ENCODE measurements around the gene PPP1R12A. TPM values are rescaled to one million over a fixed set of nuclear protein-coding genes. Genes with fewer than 3 reads are reported as not detected.
"Not testable (repeated sequence)": the region's sequence is repeated elsewhere in the genome, so short reads cannot be mapped to it uniquely, and the experiment has no call there.

The PPP1R12A gene
- total RNA-seq, 1 donor from 2014 or later: 38.8 TPM

DNA sequence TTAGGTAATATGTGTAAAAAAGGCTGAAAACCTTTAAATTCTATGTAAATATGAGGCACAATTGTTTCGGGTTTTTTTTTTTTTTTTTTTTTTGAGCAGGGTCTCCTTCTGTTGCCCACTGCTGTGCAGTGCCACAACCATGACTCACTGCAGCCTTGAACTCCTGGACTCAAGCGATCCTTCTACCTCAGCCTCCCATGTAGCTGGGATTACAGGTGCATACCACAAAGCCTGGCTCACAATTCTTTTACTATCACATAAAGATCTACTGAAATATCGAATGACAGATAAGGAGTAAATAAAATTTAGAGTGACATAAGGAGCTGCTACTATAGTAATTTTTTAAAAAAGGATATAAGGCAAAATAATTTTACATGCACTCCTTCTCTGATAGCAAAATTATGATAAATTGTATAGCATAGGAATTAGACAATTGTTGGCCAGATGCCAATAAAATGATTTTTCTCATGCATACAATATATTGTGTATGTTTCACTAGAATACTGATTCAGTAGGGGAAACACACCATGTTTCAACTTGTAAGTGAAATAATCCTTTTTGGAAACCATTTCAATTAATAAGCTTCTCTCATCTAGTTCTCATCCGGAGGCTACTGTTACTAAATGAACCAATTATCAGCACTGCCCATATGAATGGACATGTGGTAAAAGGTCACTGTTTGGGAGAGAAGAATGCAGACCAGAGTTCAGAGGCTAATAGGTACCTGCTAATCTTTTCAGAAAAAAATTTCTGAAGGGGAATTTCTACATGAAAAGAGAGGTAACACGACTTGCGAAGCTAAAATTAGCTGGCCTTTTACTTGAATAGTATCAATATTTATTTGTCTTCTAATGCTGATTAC is 108.4 kb downstream of the PPP1R12A start:
- intact Hi-C loops (cut with DNase I): loop anchor here (10.0 kb wide), 1 partner anchor 108 kb away; the partner anchor contains the start of gene PPP1R12A
- ATAC-seq (ENCODE audit: poor library complexity) (no peak), DNase-seq (no peak)

DNA sequence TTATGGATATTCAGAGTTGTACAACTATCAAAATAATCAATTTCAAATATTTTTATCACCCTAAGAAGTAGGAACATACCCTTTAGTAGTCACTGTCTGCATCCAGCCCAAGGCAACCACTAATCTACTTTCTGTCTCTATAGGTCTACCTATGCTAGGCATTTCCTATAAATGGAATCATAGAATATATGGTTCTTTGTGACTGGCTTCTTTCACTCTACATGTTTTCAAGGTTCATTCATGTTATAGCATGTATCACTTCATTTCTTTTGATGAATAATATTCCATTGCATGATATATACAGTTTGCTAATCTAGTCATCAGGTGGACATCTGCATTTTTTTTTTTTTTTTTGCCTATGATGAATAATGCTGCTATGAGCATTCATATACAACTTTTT is 112.4 kb downstream of the PPP1R12A start:
- ATAC-seq (ENCODE audit: poor library complexity) (no peak), DNase-seq (no peak)
- intact Hi-C loops (cut with DNase I): loop anchor here (10.0 kb wide), 1 partner anchor 112 kb away; the partner anchor contains the start of gene PPP1R12A

DNA sequence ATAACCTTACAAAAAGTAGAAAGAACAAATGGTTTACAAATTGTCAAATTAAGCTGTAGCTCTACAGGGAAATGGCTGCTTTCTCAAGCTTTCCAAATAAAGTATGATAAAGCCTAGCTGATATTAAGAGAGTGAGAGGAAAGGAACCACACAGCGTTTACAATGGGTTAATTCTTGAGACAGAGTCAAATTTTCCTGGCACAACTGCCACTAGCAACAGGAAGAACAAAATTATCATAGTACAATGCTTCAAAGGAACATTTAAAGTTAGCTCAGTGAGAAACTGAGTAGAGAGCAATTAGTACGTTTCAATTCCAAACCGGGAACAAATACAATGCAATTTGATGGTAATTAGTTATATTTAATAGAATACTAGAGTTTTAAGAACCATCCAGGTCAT is 116.0 kb downstream of the PPP1R12A start:
- intact Hi-C loops (cut with DNase I): no loop called here
- ATAC-seq (ENCODE audit: poor library complexity): peak; percentile 78
- DNase-seq: no peak

DNA sequence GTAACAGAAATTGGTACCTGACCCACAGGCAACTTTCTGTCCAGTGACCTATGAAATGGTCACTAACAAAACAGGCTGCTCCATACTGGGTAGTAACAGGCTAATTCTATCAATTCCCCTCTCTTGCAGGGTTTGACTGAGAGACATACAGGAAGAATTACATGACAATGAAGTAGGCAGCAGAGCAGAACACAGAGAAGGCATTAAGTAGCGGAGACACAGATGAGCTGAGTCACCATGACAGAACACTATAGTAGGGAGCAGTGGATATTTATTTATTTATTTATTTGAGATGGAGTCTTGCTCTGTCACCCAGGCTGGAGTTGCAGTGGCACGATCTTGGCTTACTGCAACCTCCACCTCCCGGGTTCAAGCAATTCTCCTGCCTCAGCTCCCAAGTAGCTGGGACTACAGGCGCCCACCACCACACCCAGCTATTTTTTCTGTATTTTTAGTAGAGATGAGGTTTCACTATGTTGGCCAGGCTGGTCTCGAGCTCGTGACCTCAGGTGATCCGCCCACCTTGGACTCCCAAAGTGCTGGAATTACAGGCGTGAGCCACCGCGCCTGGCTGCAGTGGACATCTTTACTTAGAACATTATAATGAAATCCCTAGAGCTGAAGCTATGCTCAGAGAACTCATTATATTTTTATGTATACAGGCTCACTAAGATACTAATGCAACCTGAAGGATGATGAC is 150.4 kb downstream of the PPP1R12A start:
- intact Hi-C loops (cut with DNase I); ATAC-seq (ENCODE audit: poor library complexity); DNase-seq: not testable (repeated sequence)

DNA sequence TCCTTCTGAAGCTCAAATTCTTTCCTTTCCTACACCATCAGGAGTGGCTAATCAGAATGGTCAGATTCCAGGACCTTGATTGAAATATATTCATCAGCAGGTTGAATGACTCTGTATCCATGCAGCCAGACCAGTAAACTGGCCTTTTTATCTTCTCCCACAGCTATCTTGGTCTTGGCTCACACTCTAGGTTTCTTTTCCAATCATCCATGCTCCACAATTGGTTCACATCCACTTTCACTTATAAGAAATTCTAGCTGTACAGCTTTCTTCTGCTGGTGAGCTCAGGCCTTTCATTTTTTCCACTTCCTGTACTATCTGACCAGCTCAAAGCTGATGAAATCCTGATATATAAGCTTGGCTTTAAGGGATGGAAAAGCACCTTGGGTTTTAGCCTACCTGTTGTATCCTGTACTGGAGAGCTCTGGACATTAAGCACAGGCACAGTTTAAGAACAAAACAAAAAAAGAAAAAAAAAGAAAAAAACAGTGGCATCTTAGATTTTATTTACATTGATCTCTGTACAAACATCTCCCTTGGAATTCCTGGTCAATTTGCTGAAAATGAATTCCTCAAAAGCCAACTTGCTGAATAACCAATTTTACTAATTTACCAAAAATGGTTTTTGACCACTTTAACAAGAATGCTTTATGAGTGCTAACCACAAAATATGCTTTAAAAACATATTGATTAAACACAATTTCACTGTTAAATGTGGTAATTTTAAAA is 152.6 kb downstream of the PPP1R12A start:
- peak; percentile 86 for ATAC-seq (ENCODE audit: poor library complexity)
- intact Hi-C loops (cut with DNase I): no loop called here
- no peak for DNase-seq

DNA sequence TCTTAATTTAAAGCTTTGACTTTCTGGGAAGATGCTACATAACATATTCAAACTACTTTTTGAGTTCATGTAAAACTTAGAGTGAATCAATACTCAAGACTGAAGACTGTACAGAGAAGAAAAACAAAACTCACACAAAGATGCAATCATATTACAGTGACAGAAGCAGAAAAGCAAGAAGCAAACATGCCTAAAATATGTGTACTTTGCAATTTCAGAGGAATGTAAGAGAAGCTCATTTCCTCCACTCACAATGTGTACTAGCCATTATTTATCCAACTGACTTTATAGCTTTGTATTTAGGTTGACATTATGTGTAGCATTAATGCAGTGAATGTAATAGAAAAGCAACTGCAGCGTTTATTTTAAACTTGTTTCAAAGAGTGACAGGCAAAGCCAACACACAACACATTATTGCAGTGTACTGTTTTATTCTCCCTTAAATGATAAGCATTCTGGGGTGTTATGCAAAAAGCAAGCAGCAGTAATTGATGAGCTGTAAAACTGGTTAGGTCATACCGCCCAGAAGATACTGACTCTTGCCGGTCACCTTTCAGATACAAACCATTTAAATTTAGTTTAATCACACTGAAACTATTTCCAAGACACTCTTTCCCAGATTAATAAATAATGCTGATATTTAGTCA is 156.0 kb downstream of the PPP1R12A start:
- ATAC-seq (ENCODE audit: poor library complexity): no peak
- no peak for DNase-seq
- intact Hi-C loops (cut with DNase I): no loop called here

DNA sequence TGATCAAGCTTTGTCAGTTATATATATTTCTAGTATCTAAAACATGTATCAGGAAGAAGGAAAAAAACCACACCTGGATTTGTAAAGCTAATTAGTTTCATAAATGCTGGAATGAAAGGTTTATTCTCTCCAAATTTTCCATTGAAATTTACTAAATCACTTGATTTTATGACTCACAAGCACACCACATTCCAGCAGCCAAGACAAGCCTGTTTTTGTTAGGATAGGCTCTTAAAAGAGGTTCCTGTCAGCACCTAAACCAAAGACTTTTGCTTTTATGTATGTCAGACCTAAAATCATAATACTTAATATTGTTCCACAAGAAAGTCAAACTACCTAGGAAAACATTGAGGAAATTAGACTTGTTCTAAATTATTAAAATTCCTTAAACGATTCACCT is 158.8 kb downstream of the PPP1R12A start:
- intact Hi-C loops (cut with DNase I): no loop called here
- DNase-seq (no peak), ATAC-seq (ENCODE audit: poor library complexity) (peak; percentile 61)

DNA sequence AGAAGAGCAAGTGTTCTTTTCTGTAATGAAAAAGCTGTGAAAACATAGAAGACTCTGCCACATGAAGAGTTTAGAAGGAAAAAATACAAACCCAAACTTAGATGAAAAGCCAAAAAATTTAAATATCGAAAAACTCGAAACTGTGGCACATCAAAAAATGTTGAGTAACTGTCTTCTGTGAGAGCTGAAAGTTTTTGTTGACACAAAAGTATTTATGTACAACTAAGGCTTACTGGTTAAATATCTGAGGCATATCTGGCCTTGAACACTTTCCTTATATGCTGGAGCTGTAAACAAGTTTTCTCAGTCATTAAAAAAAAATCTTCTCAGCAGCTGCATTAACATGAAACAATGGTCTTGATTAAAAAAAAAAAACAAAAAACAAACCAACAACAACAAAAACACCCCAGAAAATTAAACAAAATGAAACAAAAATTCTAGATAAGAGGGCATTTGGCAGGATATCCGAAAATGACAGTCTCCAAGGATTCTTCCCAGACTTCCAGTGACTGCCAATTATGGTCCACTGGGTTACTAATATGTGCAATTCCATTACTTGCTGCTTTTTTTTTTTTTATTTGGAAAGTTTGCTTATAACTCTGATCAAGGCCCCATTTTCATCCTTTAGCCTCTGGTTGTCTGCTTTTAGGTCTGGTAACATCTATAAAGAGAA is 159.4 kb downstream of the PPP1R12A start:
- ATAC-seq (ENCODE audit: poor library complexity) (peak; percentile 77), DNase-seq (no peak)
- intact Hi-C loops (cut with DNase I): no loop called here

DNA sequence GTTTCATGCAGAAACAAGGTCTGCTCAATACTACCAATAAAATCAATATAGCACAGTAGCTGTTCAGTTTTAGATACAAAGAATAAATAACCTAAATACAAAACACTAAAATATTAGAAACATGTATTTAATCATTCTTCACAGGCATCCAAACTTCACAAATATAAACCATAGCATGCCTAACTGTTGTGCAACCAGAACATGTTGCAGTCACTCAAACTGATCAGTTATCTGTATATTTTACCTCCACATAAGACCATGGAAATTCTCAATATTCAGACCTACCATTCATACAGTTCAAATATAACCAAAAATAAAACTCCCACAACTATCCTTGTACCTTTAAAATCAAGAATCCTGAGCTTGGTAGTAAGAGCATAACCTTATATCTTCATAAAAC is 161.0 kb downstream of the PPP1R12A start:
- DNase-seq (no peak), ATAC-seq (ENCODE audit: poor library complexity) (no peak)
- intact Hi-C loops (cut with DNase I): no loop called here

DNA sequence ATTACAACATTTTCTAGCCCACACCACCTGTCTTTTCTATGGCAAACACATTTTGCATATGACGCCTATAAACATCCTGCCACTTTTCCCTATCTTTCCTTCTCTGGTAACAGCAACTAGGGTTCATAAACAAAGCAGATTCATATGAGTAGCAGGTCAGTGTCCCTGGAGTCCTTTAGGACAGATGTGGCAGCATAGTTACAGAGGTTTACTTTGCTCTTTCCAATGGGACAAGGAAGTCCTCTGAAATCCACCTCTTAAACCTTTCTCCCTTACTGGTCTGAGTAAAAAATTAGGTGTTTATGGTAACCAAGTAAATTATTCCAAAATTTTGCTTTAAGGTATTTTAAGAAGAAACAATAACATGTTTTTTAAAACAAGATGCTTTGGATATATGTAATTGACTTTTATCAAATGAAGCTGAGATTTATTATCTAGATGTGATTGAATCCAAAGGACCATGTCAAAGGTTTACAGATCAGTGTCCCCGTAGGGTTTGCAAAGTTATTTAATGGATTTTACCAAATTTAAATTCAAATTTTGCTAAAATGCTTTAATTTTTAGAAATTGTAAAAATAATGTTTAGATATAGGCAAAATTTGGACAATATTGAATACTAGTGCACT is 164.9 kb downstream of the PPP1R12A start:
- ATAC-seq (ENCODE audit: poor library complexity): peak; percentile 63
- intact Hi-C loops (cut with DNase I): no loop called here
- no peak for DNase-seq

DNA sequence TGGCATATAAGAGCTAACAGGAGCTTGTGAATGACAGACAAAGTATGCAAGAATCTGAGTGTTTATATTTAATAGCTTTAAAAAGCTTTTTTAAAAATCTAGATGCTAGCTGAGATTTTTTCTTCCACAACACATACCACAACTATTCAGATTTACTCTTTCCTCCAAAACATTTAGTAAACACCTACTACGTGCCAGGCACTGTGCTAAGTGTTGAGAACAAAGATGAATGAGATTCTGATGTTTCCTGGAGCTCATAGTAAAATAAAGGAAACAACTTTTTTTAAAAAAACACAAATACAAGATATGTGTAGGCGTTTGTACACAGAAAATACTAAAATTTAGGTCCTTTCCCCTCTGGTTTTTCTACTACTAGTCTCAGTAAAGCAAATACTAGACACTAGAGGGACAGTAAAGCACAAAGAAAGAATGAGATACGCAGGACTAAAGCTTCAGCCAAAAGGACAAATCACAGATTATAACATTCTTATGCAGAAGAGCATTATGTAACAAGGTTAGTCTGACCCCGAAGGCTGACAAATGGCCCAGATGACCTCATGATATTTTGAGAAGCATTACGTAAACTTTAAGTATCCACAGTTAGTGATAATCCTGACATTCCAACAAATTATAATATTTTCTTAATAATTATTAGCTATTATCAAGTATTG is 165.6 kb downstream of the PPP1R12A start:
- ATAC-seq (ENCODE audit: poor library complexity) (peak; percentile 93), DNase-seq (no peak)
- intact Hi-C loops (cut with DNase I): no loop called here

DNA sequence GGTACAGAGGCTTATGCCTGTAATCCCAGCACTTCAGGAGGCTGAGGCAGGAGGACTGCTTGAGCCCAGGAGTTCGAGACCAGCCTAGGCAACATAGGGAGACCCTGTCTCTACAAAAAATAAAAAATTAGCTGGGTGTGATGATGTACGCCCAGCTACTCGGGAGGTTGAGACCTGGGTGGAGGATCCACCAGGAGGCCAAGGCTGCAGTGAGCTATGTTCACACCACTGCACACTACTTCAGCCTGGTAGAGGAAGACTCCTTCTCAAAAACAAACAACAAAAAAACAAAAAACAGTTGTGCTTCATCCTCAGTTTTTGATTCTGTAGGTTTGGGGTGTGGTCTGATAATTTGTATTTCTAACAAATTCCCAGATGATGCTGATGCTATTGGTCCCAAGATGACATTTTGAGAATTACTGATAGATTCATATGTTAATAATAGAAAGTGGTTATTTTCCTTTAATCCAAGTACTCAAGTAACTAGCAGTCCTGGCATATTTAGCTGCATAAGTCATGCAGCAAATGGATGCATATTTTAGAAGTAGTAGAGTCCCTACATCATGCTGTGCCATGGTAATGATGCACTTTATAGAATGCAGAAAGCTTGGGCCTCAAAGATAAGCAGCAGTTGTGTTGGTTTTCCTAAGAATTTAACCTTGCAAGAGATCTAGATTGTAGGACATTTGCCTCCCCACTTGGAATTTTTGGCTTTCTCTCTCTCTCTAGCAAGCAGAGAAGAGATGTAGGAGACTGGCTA is 168.0 kb downstream of the PPP1R12A start:
- ATAC-seq (ENCODE audit: poor library complexity): no peak
- intact Hi-C loops (cut with DNase I): no loop called here

DNA sequence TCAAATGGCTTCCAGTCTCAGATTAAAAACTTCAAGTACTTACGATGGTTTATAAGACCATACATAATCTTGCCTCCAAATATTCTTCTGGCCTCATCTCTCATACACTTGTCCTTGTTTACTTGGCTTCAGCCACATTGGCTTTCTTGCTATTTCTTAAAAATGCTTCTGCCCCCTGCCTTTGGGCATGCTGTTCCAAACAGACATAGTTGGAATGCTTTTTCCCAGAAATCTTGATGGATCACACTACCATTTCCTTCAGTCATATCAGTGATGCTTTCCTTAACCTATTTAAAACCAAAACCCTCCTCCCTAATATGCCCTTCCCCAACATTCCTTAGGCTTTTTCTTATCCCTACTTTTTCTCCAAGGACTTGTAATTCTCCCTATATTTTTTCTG is 169.7 kb downstream of the PPP1R12A start:
- DNase-seq (no peak), ATAC-seq (ENCODE audit: poor library complexity) (no peak)
- intact Hi-C loops (cut with DNase I): no loop called here

More for the DNA sequence above, 168.0 kb downstream of the PPP1R12A start:
- DNase-seq: no peak

DNA sequence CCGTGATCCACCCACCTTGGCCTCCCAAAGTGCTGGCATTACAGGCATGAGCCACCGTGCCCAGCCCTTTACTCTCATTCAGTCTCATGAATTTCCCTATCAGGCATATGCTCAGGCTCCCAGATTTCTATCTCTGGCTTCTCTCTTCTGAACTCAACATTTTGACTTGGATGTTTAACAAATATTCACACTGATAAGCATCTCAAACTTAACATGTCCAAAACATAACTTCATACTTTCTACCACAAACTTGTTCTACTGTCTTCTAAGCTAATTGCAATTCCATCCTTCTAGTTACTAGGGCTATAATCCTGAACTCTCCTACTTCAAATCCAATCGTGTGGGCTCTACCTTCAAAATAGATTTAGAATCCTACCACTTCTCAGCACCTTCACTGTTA is 170.3 kb downstream of the PPP1R12A start:
- intact Hi-C loops (cut with DNase I): no loop called here

DNA sequence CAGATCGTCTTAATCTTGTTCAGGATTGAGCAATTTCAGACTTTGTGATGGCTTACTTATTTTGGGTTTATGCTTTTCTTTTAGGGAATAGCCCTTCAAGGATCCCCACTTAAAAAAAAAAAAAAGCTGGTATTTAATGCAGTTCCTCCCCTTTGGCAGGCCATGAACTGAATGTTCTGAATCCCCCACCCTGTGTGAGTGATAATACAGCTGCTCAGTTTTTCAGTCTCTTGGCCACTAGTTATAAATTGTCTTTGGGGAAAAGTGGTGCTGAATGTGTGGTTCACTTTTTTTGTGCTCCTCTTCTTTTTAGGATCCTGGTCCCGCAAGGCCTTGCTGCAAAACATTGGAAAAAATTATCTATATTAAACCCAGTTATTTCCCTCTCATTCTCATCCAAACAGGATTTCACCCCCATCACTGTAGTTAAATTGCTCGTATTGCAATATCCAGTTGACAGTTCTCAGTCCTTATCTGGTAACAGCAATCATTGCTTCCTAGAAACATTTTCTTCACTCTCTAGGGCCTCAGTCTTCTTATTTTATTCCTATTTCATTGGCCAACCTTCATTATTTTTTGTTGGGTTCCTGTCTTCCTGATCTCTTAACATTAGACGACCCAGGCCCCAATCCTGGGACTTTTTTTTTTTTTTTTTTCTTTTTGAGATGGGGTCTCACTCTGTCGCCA is 171.0 kb downstream of the PPP1R12A start:
- ATAC-seq (ENCODE audit: poor library complexity) (peak; percentile 65), DNase-seq (no peak)
- intact Hi-C loops (cut with DNase I): no loop called here

More for the DNA sequence above, 170.3 kb downstream of the PPP1R12A start:
- DNase-seq (no peak), ATAC-seq (ENCODE audit: poor library complexity) (no peak)

DNA sequence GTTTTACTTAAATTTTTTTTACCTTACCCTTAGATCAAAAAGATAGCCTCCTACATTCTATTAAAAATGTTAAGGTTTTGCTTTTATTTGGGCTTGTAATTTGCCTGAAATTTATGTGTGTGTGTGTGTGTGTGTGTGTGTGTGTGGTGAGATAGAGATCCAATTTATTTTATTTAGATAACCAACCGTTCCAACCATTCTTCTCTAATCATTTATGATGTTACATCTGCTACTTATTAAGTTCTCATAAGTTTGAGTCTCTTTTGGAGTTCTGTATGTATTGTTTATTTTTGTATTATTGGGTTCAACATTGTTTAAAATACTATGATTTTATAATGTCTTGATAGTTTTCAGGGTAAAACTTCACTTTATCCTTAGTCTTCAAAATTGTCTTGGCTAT is 173.6 kb downstream of the PPP1R12A start:
- DNase-seq (no peak), ATAC-seq (ENCODE audit: poor library complexity) (no peak)
- intact Hi-C loops (cut with DNase I): no loop called here

All from Right ventricle myocardium superior (tissue), 1 donor.